OCI-LY1 (cell line): ENCODE data around the gene IL20RA.

Experiments used
- H2AFZ ChIP-seq: fragments of 200-600 bp; sonication (generic), shearing (Covaris generic); 2 replicates; pipeline ENCODE4 v1.6.0; 2014; ENCODE audit warnings: antibody characterized with exemption, mild to moderate bottlenecking, low read length
- H3F3A ChIP-seq: fragments of 200-600 bp; sonication (generic), shearing (Covaris generic); 2 replicates; pipeline ENCODE4 v1.6.0; 2014; ENCODE audit warnings: mild to moderate bottlenecking, antibody characterized with exemption, low read length, moderate library complexity; ENCODE audit not compliant: insufficient read depth
- H3K27ac ChIP-seq: fragments of 200-600 bp; sonication (generic); 2 replicates; pipeline ENCODE4 v1.5.1; 2014; ENCODE audit warnings: low read length, mixed run types, mild to moderate bottlenecking, low read depth; ENCODE audit not compliant: poor library complexity, severe bottlenecking
- H3K27me3 ChIP-seq: fragments of 200-600 bp; sonication (generic); 2 replicates; pipeline ENCODE4 v1.6.0; 2014; ENCODE audit warnings: antibody characterized with exemption, mild to moderate bottlenecking, low read length, moderate library complexity; ENCODE audit not compliant: insufficient read depth
- H3K36me3 ChIP-seq: fragments of 200-600 bp; sonication (generic); 2 replicates; pipeline ENCODE4 v1.6.1; 2014; ENCODE audit warnings: mild to moderate bottlenecking, antibody characterized with exemption, low read length, moderate library complexity, mixed read lengths; ENCODE audit not compliant: insufficient read depth
- H3K4me1 ChIP-seq: fragments of 200-600 bp; sonication (generic); 2 replicates; pipeline ENCODE4 v1.5.1; 2014; ENCODE audit warnings: mild to moderate bottlenecking, low read length, moderate library complexity; ENCODE audit not compliant: insufficient read depth, severe bottlenecking
- H3K4me2 ChIP-seq: fragments of 200-600 bp; sonication (generic), shearing (Covaris generic); 2 replicates; pipeline ENCODE4 v1.6.1; 2014; ENCODE audit warnings: low read length
- H3K4me3 ChIP-seq: fragments of 200-600 bp; sonication (generic); 2 replicates; pipeline ENCODE4 v1.5.1; 2014; ENCODE audit warnings: low read length, low read depth, mild to moderate bottlenecking, mixed read lengths; ENCODE audit not compliant: poor library complexity, severe bottlenecking
- H3K79me2 ChIP-seq: fragments of 200-600 bp; shearing (Covaris generic); 2 replicates; pipeline ENCODE4 v1.6.1; 2016; ENCODE audit warnings: mixed run types, low read length, mixed read lengths; ENCODE audit not compliant: insufficient read depth
- H3K9ac ChIP-seq: fragments of 200-600 bp; sonication (generic), shearing (Covaris generic); 2 replicates; pipeline ENCODE4 v1.6.1; 2014; ENCODE audit warnings: mild to moderate bottlenecking, low read length, mixed read lengths
- H3K9me2 ChIP-seq: fragments of 200-600 bp; sonication (generic), shearing (Covaris generic); 2 replicates; pipeline ENCODE4 v1.6.1; 2014; ENCODE audit warnings: low read depth, mild to moderate bottlenecking, low read length, mixed read lengths
- H3K9me3 ChIP-seq: fragments of 200-600 bp; shearing (Covaris generic); 2 replicates; pipeline ENCODE4 v1.6.1; 2014; ENCODE audit warnings: low read length, mixed read lengths
- H4K20me1 ChIP-seq: fragments of 200-600 bp; sonication (generic), shearing (Covaris generic); 2 replicates; pipeline ENCODE4 v1.6.0; 2016; ENCODE audit warnings: mild to moderate bottlenecking, low read length; ENCODE audit not compliant: insufficient read depth
- CTCF ChIP-seq: fragments of 200-600 bp; sonication (generic), shearing (Covaris generic); IDR thresholded peaks from 2 replicates; pipeline ENCODE4 v1.5.1; 2017; ENCODE audit warnings: mild to moderate bottlenecking, antibody characterized with exemption, low read length, moderate library complexity, mixed read lengths
- EZH2 ChIP-seq: fragments of 200-600 bp; sonication (generic), shearing (Covaris generic); IDR thresholded peaks from 2 replicates; pipeline ENCODE4 v1.8.0; 2017; ENCODE audit warnings: borderline replicate concordance, mixed run types, mild to moderate bottlenecking, antibody characterized with exemption, low read length, moderate library complexity, mixed read lengths

Gene IL20RA

GRCh38 chr6:137017081-137017480 is 27.7 kb downstream of the IL20RA start:
- H3K4me1 ChIP-seq = no peaks in the 10 kb centered on the region
- H4K20me1 ChIP-seq = no peaks in the 10 kb centered on the region
- H3F3A ChIP-seq = no peaks in the 10 kb centered on the region
- no peak overlapping the region for H3K27ac ChIP-seq
- no peaks in the 10 kb centered on the region for H3K36me3 ChIP-seq
- no peaks in the 10 kb centered on the region for H3K9me3 ChIP-seq
- no peak overlapping the region for H2AFZ ChIP-seq
- H3K27me3 ChIP-seq = no peaks in the 10 kb centered on the region
- H3K4me2 ChIP-seq = no peak overlapping the region
- no peak overlapping the region for H3K9ac ChIP-seq
- no peak overlapping the region for H3K4me3 ChIP-seq
- H3K79me2 ChIP-seq = no peaks in the 10 kb centered on the region
- H3K9me2 ChIP-seq = no peaks in the 10 kb centered on the region
- TF ChIP-seq EZH2 = no peak
- TF ChIP-seq CTCF = no peak

- H3F3A ChIP-seq = no peaks in the 10 kb centered on the region
- no peak overlapping the region for H2AFZ ChIP-seq
- H3K9ac ChIP-seq = no peak overlapping the region
- H3K27me3 ChIP-seq = no peaks in the 10 kb centered on the region
- no peaks in the 10 kb centered on the region for H3K79me2 ChIP-seq
- no peaks in the 10 kb centered on the region for H3K9me3 ChIP-seq
- TF ChIP-seq CTCF (no peak), EZH2 (no peak)
- H3K27ac ChIP-seq = no peak overlapping the region
- no peaks in the 10 kb centered on the region for H3K4me1 ChIP-seq
- no peak overlapping the region for H3K4me3 ChIP-seq
- H3K36me3 ChIP-seq = no peaks in the 10 kb centered on the region
- H3K9me2 ChIP-seq = no peaks in the 10 kb centered on the region
- no peaks in the 10 kb centered on the region; the same call in 1 of the 2 replicates for H4K20me1 ChIP-seq
- no peak overlapping the region for H3K4me2 ChIP-seq
Observed at GRCh38 chr6:137016356-137016755, 28.4 kb downstream of the IL20RA start.

DNA sequence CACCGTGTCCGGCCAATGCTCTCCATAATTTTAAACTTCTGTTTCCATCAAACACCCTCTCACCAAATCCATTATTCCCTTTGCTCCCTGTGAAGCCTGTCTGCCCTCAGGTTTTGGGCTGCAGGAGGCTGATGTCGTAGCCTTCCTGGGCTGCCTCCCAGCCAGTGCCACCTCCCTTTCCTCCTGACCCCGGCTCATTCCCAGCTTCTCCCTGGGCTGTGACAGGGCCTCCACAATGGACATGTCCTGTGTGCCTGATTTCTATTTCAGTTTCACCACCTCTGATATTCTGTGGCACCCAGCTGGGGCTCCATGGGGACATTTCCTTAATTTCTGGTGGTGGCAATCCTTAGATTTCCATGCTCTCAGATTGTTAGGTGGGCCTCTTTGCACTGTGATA is 28.8 kb downstream of the IL20RA start:
- no peaks in the 10 kb centered on the region for H3F3A ChIP-seq
- H2AFZ ChIP-seq = no peak overlapping the region
- no peak overlapping the region for H3K4me2 ChIP-seq
- no peaks in the 10 kb centered on the region; the same call in 1 of the 2 replicates for H4K20me1 ChIP-seq
- no peaks in the 10 kb centered on the region for H3K9me2 ChIP-seq
- no peaks in the 10 kb centered on the region for H3K9me3 ChIP-seq
- no peak overlapping the region for H3K9ac ChIP-seq
- H3K79me2 ChIP-seq = no peaks in the 10 kb centered on the region
- H3K36me3 ChIP-seq = no peaks in the 10 kb centered on the region
- no peak overlapping the region for H3K4me3 ChIP-seq
- no peaks in the 10 kb centered on the region for H3K27me3 ChIP-seq
- no peak for TF ChIP-seq CTCF
- no peak for TF ChIP-seq EZH2
- no peaks in the 10 kb centered on the region for H3K4me1 ChIP-seq
- H3K27ac ChIP-seq = no peak overlapping the region
